ENCODE results near the gene THOC3.
"Not testable (repeated sequence)": the region's sequence is repeated elsewhere in the genome, so short reads cannot be mapped to it uniquely, and the experiment has no call there.

The THOC3 gene

DNA sequence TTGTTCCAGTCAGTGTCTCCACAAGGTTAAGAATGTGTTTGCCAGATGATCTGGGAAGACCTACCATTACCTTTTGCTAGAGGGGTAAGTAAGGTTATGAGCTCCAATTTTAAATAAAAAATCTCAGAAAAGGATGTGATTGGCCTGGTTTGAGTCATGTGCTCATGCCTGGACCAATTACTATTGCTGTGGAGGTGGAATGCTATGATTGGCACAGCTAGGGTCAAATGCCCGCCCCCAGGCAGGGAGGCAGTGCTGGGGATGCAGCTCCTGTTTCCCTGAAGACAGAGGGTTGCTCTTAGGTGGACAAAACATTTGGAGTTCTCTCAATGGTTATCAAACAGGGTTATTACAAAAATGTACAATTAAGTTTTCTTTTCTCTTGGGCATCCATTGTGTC lies 29.6 kb downstream of the THOC3 start:
- ATAC-seq = not testable (repeated sequence)

DNA sequence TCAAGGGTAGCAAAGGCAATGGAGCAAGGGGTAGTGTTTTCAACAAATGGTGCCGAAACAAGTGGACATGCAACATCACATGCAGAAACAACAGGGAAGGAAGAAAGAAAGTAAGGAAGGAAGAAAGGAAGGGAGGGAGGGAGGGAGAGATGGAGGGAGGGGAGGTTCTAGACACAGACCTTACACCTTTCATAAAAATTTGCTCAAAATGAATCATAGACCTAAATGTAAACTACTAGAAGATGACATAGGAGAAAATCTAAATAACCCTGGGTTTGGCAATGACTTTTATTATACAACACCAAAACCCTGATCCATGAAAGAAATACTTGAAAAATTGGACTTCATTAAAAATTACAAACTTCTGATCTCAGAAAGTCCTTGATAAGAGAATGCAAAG lies 39.4 kb downstream of the THOC3 start:
- not testable (repeated sequence) for ATAC-seq

DNA sequence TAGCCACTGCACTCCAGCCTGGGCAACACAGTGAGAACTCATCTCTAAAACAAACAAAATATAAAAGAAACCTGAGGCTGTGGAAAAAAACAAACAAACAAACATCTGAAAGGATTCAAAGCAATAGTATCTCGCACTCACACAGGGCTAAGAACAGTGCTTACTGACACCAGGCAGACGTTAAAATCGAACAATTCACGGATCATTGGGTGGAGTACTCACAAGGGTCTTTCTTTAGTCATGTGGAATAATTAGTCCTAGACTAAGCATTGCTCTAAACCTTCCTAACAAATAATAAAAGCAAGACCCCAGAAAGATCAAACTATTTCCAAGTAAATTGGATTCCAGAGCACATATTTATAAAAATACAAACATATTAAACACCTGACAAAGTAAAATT lies 43.0 kb downstream of the THOC3 start:
- not testable (repeated sequence) for ATAC-seq

DNA sequence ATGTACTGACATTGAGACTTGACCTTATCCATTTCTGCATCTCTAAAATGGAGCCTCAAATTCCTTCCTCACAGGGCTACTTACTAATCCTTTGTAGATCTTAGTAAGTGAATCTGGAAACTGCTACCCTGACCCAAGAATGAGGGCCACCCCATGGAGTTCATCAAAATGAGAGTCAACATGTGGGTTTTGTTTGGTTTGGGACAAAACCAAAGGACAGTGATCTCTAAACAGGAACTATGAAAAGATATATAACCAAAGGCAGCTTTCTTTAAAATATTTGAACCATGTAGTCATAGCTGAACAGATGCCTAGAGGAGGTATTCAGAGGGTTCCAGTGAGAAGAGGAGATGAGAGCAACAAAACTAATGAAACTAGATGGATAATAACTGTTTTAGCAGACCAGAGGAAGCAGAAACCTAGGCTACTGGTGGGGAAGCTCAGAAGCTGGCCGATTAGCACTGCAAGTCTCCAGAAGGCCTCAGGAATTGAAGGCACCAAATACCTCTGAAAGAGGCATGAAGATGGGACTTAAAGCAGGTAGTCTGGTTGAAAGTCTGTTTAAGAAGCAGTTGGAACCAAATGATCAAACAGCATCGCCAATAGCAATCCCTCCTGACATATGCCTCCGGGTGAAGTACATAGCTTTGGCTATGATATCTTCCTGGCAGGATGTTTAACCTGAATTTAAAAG lies 45.8 kb downstream of the THOC3 start:
- no peak for ATAC-seq

DNA sequence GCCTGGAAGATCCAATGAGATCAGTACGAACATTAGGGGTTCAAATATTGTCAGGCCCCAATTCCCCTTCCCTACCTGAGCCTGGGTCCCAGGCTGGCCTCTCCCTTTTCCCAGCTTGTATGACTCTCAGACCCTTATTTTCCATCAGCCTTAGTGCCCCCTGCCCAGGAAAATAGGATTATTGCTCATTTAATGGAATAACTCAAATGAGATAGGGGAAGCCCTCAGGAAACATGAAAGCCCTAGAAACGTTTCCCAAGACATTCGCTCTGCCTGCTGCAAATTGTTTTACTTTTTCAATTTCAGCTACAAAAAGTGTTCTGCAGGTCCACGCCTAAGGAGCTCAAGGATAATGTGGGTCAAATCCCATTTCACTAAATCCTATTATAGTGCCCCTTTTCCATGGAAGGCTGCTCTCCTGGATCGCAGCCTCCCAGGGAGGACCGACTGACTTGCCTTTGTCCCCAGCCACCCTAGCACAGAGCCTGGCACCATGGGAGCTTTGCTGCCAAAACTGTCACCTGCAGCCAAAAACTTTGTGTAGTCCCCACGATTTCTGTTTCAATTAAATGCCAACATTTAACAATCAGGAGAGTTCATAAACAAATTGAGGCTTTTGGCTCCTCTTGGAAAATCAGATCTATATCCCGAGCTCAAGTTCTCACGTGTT lies 46.9 kb downstream of the THOC3 start:
- ATAC-seq = no peak

DNA sequence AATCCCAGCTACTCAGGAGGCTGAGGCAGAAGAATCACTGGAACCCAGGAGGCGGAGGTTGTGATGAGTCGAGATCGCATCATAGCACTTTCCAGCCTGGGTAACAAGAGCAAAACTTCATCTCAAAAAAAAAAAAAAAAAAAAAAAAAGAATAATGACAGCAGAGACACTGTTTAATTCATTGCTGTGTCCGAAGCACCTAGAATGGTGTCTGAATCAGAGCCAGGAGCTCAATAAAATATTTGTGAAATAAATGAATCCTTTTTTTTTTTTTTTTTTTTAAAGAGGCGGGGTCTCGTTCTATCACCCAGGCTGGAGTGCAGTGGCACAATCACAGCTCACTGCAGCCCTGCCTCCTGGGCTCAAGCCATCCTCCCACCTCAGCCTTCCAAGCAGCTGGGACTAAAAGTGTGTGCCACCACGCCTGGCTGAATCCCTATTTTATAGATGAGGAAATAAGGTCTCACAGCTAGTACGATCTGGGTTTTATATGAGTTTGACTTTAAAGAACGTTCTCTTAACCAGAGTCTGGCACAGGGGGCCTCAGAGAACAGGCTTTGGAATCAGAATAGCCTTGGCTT lies 47.8 kb downstream of the THOC3 start:
- no peak for ATAC-seq

DNA sequence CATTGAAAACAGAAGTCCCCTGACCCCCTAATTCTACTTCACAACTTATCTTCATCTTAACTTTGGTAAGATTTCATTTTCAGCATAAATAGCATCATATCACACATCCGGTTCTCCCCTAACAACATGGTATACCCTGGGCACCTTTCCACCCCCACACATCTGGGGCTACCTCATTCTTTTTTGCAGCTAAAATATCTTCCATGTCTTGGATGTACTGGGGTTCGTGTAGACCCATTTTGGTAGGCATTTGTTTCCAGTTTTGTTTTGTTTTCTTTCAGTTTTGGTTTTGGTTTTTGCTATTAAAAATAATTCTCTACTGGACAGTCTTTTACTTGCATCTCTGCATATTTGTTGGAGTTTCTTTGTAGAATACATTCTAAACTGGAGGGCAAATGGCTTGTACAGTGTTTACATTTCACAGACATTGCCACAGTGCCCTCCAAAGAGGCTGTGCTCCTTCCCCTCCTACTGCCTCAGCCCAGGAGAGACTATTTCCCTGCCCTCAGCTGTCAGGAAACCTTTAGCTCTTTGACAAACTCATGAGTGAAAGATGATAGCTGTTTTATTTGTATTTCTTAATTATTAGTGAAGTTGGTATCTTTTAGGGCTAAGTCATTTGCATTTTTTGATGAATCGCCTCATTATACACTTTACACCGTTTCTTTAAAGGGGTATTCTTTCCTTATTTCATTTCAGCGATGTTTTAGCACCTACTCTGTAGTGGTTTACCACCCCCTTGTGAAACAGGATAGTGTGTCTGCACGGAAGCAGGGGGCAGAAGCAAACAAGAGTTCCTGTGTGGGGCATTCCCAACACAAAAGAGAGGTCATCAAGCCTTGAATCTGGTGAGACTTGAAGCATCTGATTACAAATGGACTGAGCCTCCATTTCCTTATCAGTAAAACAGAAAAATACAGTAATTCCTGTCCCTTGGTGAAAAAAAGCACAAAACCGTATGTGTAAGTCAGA lies 52.8 kb downstream of the THOC3 start:
- ATAC-seq = peak in 1 of 2 donors; percentile 33

DNA sequence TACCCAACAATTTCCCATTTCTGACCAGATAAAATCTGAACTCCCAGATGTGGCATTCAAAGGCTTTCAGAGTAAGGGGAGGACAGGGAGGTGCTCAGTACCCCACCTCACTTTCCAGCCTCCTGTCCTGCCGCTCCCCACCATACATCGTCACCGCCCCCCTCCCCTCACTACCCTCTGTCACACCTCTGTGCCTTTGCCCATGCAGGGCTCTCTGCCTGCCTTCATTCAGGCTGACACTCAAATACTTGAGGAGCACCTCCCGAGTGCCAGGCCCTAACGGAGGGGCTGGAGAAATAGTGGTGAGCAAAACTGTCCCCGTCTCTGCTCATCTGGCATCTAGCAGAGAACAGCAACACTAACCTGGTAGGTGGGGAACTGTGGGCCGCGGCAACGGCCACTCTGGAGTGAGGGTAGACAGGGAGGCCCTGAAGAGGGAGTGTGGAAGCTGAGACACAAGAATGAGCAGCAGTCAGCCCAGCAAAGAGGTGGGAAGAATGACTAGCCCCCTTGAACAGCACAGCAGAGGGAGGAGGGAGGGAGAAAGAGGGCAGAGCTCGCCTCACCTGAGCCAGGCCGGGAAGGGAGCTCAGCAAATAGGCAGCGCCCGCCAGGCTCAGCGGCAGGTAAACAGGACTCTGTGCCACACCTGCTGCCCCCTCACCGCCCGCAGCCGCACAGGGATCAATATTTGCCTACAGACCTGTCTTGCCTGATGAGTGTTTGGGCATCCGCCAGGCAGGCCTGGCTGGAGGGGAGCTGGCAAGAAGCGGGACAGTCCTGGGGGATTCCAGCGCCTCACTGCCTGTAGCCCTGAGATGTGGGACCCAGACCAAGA lies 54.1 kb downstream of the THOC3 start:
- ATAC-seq = not testable (repeated sequence)

DNA sequence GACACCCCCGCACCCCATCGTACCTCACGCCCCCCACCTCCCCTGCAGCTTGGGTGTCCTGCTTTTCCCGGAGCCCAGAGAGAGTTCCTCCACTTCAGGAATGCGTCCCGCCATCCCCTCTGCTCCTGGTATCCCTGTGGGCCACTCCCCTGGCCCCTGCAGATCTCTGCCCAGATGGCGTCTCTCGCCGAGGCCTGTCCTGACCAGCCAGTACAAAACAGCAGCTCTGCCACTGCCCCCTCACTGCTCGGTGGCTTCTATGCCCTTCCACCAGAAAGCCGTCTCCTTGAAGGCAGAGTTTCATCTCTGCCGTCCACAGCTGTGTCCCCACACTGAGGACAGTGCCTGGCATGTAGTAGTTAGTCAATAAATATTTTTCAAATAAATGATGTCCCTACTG lies 58.0 kb downstream of the THOC3 start:
- not testable (repeated sequence) for ATAC-seq

Measured in activated CD4-positive, CD25-positive, alpha-beta regulatory T cell treated with anti-CD3 and anti-CD28 coated beads, Interleukin-2, amount 50 U/mL, for 24 hours (primary cell).